ENCODE measurements around the gene LILRA6. TPM values are rescaled to one million over a fixed set of nuclear protein-coding genes. Genes with fewer than 3 reads are reported as not detected.
"Not testable (repeated sequence)": the region's sequence is repeated elsewhere in the genome, so short reads cannot be mapped to it uniquely, and the experiment has no call there.

Gene LILRA6
- total and polyA plus RNA-seq, 7 experiments from 2014 or later, result 0.12 to 27.0 (median 0.97) TPM

DNA sequence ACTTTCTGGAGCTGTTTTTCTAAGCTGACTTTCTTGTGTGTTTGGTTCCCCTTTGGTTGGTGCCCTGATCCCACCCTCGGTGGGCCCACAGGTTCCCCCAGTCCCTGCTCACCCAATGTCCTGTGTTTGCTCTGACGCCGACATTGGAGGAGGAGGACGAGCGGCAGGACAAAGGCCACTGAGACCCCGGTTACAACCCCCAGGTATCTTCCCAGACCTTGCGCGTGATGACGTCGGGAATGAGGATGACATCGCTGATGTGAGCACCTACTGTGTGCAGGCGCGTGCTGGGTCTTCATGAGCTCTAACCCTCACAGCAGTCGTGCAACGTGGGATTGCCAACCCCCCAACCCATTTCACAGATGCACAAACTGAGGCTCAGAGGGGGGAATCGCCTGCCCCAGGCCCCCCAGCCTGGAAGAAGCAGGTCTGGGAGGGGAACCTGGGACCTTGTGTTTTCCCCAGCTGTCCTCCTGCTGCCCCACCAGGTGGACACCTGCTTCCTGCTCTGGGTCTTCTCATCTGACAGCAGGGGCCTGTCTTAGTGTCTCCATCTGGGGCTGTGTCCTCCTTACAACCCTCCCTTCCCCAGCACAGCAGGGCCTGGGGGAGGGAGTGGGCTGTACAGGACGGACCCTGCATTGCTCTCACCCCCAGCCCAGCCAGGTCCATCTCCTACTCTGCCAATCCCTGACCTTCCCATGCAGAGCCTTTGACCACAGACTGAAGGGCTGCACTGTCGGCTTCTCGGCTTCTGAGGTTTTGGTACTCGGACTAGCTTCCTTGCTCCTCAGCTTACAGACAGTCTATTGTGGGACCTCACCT is 4.7 kb upstream of the LILRA6 start:
- H3K27ac ChIP-seq (ENCODE audit: low read depth, low read length), result no peak overlapping the region
- H3K9me3 ChIP-seq (ENCODE audit: control insufficient read depth in 2 of 3, low read length in 3 of 3), result no peaks in the 10 kb centered on the region
- DNase-seq (no peak), ATAC-seq (peak; percentile 1)
- Mint-ChIP-seq H3K9me3 (no peaks in the 10 kb centered on the region), H3K27ac (peak overlapping the region in 6 of 9 donors; percentile 1 to 19 (median 10)), H3K27me3 (peaks cover 0 to 6% (median 0%) of the 10 kb centered on the region in 5 donors), H3K4me1 (peaks cover 7 to 12% (median 11%) of the 10 kb centered on the region in 7 donors), H3K4me3 (peak overlapping the region in 8 of 10 donors; percentile 0 to 65 (median 47)), H3K36me3 (no peaks in the 10 kb centered on the region)
- no peak overlapping the region for H3K4me3 ChIP-seq (ENCODE audit: low read length)
- no peaks in the 10 kb centered on the region for H3K36me3 ChIP-seq (ENCODE audit: control insufficient read depth in 2 of 3, insufficient read depth in 3 of 3, low read length in 3 of 3)
- intact Hi-C loops (cut with micrococcal nuclease), result no loop called here
- CTCF ChIA-PET, result interaction anchor here (0.7 kb wide), 1 partner anchor 227 kb away, joined by 3 read pairs; no protein-coding TSS in a partner anchor
- no peaks in the 10 kb centered on the region for H3K27me3 ChIP-seq (ENCODE audit: control insufficient read depth in 2 of 2, insufficient read depth in 2 of 2, low read length in 2 of 2)
- peaks cover 0 to 9% of the 10 kb centered on the region in 2 donors for H3K4me1 ChIP-seq (ENCODE audit: control insufficient read depth in 2 of 2, insufficient read depth in 2 of 2, low read length in 2 of 2)
- POLR2A ChIA-PET, result no interaction called here

DNA sequence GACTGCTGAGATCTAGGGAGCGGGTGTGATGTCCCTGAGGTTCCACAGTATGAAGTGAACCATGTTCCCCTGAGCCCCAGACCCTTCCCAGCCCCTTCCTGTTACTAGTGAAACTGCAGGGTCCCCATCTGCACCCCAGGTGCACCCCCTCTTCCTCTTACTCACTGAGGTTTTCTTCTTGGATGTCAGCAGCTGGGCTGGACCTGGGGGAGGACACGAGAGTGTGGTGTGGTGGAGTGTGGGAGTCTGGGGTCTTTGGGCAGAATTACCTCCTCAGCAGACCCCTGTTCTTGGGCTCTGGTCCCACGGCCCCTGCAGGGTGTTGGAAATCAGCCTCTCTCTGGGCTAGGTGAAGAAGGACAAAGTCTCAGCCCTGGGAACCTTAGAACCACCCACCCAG is 3.3 kb upstream of the LILRA6 start:
- CTCF ChIA-PET, result no interaction called here
- ATAC-seq, result no peak
- POLR2A ChIA-PET, result no interaction called here
- Mint-ChIP-seq H3K27ac (no peak overlapping the region), H3K4me1 (peaks cover 7 to 12% (median 11%) of the 10 kb centered on the region in 7 donors), H3K27me3 (peaks cover 0 to 6% (median 0%) of the 10 kb centered on the region in 5 donors), H3K36me3 (no peaks in the 10 kb centered on the region), H3K4me3 (no peak overlapping the region), H3K9me3 (no peaks in the 10 kb centered on the region)
- H3K4me3 ChIP-seq (ENCODE audit: low read length), result no peak overlapping the region
- DNase-seq, result no peak
- no peaks in the 10 kb centered on the region for H3K27me3 ChIP-seq (ENCODE audit: control insufficient read depth in 2 of 2, insufficient read depth in 2 of 2, low read length in 2 of 2)
- no peak overlapping the region for H3K27ac ChIP-seq (ENCODE audit: low read depth, low read length)
- H3K9me3 ChIP-seq (ENCODE audit: control insufficient read depth in 2 of 3, low read length in 3 of 3), result no peaks in the 10 kb centered on the region
- intact Hi-C loops (cut with micrococcal nuclease), result loop anchor here in 1 of 2 donors (2.0 kb wide), 1 partner anchor 23 kb away; the partner anchor contains the start of gene LILRB3
- H3K36me3 ChIP-seq (ENCODE audit: control insufficient read depth in 2 of 3, insufficient read depth in 3 of 3, low read length in 3 of 3), result no peaks in the 10 kb centered on the region
- peaks cover 0 to 9% of the 10 kb centered on the region in 2 donors for H3K4me1 ChIP-seq (ENCODE audit: control insufficient read depth in 2 of 2, insufficient read depth in 2 of 2, low read length in 2 of 2)

DNA sequence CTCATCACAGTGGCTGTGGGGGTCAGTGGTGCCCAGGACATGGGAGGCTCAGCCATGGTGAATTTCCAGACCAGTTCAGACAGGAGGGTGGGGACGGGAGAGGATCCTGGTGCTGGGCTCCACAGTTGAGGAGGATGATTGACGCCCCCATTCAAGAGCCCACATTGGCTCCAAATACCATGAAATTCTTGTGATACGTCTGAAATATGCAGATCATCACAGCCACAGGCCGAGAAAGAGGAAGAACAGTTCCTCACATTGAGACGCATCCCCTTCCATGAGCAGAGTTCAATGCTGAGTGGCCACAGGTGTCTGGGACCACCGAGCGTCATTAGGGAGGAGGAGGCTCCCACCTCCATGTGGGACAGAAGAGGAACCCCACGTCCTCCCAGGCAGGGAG is 1.2 kb upstream of the LILRA6 start:
- H3K27ac ChIP-seq (ENCODE audit: low read depth, low read length); H3K4me1 ChIP-seq (ENCODE audit: control insufficient read depth in 2 of 2, insufficient read depth in 2 of 2, low read length in 2 of 2); DNase-seq; H3K4me3 ChIP-seq (ENCODE audit: low read length); CTCF ChIA-PET; H3K9me3 Mint-ChIP-seq; H3K27me3 Mint-ChIP-seq; POLR2A ChIA-PET; H3K36me3 Mint-ChIP-seq; H3K27me3 ChIP-seq (ENCODE audit: control insufficient read depth in 2 of 2, insufficient read depth in 2 of 2, low read length in 2 of 2); ATAC-seq; H3K27ac Mint-ChIP-seq; H3K9me3 ChIP-seq (ENCODE audit: control insufficient read depth in 2 of 3, low read length in 3 of 3); H3K4me3 Mint-ChIP-seq; H3K36me3 ChIP-seq (ENCODE audit: control insufficient read depth in 2 of 3, insufficient read depth in 3 of 3, low read length in 3 of 3): not testable (repeated sequence)
- intact Hi-C loops (cut with micrococcal nuclease), result loop anchor here in 1 of 2 donors (2.0 kb wide), 1 partner anchor 21 kb away; the partner anchor contains the start of gene LILRB3
- peaks cover 7 to 12% (median 11%) of the 10 kb centered on the region in 7 donors for H3K4me1 Mint-ChIP-seq

DNA sequence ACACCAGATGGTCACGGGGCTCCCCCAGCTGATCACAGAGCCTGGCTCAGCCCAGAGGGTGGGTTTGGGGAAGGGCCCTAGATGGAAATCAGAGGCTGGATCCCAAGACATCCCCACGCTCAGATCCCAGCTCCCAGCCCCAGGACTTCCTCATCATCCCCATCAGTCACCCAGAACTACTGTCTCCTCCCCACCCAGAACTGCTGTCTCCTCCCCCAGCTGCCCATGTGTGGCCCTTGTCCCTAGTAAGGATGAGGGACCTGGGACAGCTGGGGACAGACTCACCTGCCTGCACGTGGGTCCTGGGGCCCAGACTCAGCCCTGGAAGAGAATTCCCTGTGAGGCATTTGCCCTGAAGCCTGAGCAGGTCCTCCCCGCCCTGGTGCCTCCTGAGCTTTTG is 356 bp downstream of the LILRA6 start:
- H3K4me3 ChIP-seq (ENCODE audit: low read length); H3K27ac Mint-ChIP-seq; CTCF ChIA-PET; intact Hi-C loops (cut with micrococcal nuclease); H3K9me3 Mint-ChIP-seq; POLR2A ChIA-PET; H3K36me3 ChIP-seq (ENCODE audit: control insufficient read depth in 2 of 3, insufficient read depth in 3 of 3, low read length in 3 of 3); H3K9me3 ChIP-seq (ENCODE audit: control insufficient read depth in 2 of 3, low read length in 3 of 3); DNase-seq; H3K27ac ChIP-seq (ENCODE audit: low read depth, low read length); H3K4me1 Mint-ChIP-seq; H3K4me1 ChIP-seq (ENCODE audit: control insufficient read depth in 2 of 2, insufficient read depth in 2 of 2, low read length in 2 of 2); H3K36me3 Mint-ChIP-seq; H3K4me3 Mint-ChIP-seq; H3K27me3 ChIP-seq (ENCODE audit: control insufficient read depth in 2 of 2, insufficient read depth in 2 of 2, low read length in 2 of 2): not testable (repeated sequence)
- ATAC-seq, result peak; percentile 25
- H3K27me3 Mint-ChIP-seq, result peaks cover 0 to 14% (median 0%) of the 10 kb centered on the region in 5 donors

DNA sequence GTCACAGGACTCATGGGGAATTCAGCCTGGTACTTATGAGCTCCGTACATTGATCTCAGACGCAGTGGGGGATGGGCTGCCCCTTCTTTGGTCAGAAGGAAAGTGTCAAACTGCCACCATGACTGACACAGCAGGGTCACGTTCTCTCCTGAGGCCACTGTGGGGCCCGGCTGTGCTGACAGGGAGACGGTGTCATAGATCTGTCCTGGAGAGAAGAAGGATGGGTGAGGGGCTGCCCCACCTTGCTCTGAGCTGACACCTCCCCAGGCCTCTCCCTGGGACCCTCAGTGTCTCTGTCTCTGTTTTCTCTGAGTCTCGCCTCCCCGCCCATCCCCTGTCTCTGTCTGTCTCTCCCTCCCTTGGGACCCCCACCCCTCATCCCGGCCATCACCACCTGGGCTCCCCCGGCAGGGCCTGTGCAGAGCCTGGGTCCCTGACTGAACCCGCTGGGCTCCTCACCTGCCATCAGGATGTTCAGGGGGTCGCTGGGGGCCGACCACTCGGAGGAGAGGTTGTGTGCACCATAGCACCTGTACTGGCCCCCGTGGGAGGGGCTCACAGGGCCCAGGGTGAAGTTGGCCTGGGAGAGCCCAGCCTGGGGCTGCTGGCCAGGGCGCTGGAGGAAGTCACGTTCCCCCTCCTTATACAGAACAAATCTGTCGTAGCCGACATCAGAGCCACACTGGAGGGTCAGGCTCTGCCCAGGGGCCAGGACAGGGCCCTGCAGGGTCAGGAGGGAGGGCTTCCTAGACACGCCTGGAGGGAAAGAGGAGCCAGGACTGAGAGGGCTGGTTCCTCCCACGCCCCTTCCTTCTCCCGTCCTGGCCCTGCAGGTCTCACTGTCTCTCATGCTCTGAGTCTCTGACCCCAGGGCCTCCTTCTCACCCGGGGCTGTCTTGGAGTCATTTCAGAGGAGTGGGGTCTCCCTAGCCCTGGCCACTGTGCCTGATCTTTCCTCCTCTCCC is 1.9 kb downstream of the LILRA6 start:
- intact Hi-C loops (cut with micrococcal nuclease); H3K27ac Mint-ChIP-seq; ATAC-seq: not testable (repeated sequence)

DNA sequence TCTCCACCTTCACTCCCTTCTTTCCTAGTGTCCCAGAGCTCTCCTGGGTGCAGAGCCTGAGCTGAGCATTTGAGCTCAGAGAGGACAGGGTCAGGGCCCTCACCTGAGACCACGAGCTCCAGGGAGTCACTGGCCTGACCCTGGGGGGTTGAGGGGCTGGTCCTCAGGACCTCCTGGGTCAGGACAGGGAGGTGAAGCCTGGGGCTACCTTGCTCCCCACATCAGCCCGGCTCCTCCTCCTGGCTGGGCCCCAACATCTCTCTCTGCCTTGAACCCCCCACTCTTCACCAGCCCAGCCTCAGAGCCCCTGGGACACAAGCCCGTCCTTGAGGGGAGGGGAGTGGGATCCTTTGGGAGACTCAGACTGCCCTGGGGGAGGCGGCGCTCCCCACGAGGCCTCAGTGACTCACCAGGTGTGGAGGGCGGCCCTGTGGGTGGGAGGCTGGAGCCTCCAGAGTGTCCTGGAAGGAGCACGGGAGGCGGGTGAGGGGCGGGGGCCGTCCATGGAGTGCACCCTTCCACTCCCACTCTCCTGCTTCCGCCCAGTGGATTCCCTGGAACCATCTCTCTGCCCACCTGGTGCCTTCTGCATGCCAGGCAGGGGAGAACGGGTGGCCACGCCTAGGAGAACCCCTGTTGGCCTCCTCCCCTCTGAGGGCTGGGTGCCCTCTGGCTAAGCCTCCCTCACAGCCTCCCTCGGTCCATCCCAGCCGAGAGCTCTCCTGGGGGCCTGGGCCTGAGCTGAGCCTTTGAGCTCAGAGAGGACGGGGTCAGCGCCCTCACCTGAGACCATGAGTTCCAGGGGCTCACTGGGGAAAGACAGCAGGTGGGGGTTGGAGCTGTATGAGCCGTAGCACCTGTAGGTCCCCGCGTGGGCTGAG is 2.9 kb downstream of the LILRA6 start:
- POLR2A ChIA-PET; CTCF ChIA-PET; H3K27ac ChIP-seq (ENCODE audit: low read depth, low read length); H3K27me3 ChIP-seq (ENCODE audit: control insufficient read depth in 2 of 2, insufficient read depth in 2 of 2, low read length in 2 of 2); H3K9me3 Mint-ChIP-seq; H3K4me3 ChIP-seq (ENCODE audit: low read length); ATAC-seq; H3K9me3 ChIP-seq (ENCODE audit: control insufficient read depth in 2 of 3, low read length in 3 of 3); H3K36me3 Mint-ChIP-seq; intact Hi-C loops (cut with micrococcal nuclease); H3K4me3 Mint-ChIP-seq; H3K4me1 ChIP-seq (ENCODE audit: control insufficient read depth in 2 of 2, insufficient read depth in 2 of 2, low read length in 2 of 2); H3K4me1 Mint-ChIP-seq; H3K36me3 ChIP-seq (ENCODE audit: control insufficient read depth in 2 of 3, insufficient read depth in 3 of 3, low read length in 3 of 3); DNase-seq: not testable (repeated sequence)
- H3K27ac Mint-ChIP-seq, result peak overlapping the region in 1 of 9 donors; percentile 56
- H3K27me3 Mint-ChIP-seq, result peaks cover 0 to 27% (median 0%) of the 10 kb centered on the region in 5 donors

More for the DNA sequence above, 1.9 kb downstream of the LILRA6 start:
- H3K4me1 ChIP-seq (ENCODE audit: control insufficient read depth in 2 of 2, insufficient read depth in 2 of 2, low read length in 2 of 2); DNase-seq; H3K9me3 ChIP-seq (ENCODE audit: control insufficient read depth in 2 of 3, low read length in 3 of 3); CTCF ChIA-PET; H3K4me3 Mint-ChIP-seq; POLR2A ChIA-PET; H3K4me3 ChIP-seq (ENCODE audit: low read length); H3K27me3 ChIP-seq (ENCODE audit: control insufficient read depth in 2 of 2, insufficient read depth in 2 of 2, low read length in 2 of 2); H3K4me1 Mint-ChIP-seq; H3K36me3 ChIP-seq (ENCODE audit: control insufficient read depth in 2 of 3, insufficient read depth in 3 of 3, low read length in 3 of 3); H3K27ac ChIP-seq (ENCODE audit: low read depth, low read length); H3K36me3 Mint-ChIP-seq; H3K9me3 Mint-ChIP-seq: not testable (repeated sequence)
- H3K27me3 Mint-ChIP-seq, result peaks cover 0 to 23% (median 0%) of the 10 kb centered on the region in 5 donors

Data from naive thymus-derived CD4-positive, alpha-beta T cell (primary cell).